Esophagus squamous epithelium (tissue), 4 donors: Measurements from ENCODE around the gene ECE1.
"Not testable (repeated sequence)": the region's sequence is repeated elsewhere in the genome, so short reads cannot be mapped to it uniquely, and the experiment has no call there.

Source experiments
- CTCF ChIP-seq, 6 experiments: fragments of 450-650 bp in 4 of 6; fragments of 200-600 bp in 2 of 6; sonication (generic) in 2 of 6; IDR thresholded peaks; one replicate each; pipeline ENCODE4 v1.5.1; 2016 to 2019; ENCODE audit warnings: antibody characterized with exemption in 6 of 6, mild to moderate bottlenecking in 4 of 6, moderate library complexity in 4 of 6
- POLR2A ChIP-seq, 4 donors: fragments of 450-650 bp; IDR thresholded peaks; one replicate each; pipeline ENCODE4 v1.6.1; 2017; ENCODE audit warnings: antibody characterized with exemption in 4 of 4, mild to moderate bottlenecking in 4 of 4, moderate library complexity in 3 of 4

GRCh38 chr1:21282020-21282419 lies 8.2 kb downstream of the ECE1 start:
- TF ChIP-seq CTCF, POLR2A (IDR thresholded peaks at IDR 0.05): not testable (repeated sequence)
